ENCODE data around the gene KLHL15.

The KLHL15 gene

GRCh38 chrX:23952391-23952790 lies 74.6 kb downstream of the KLHL15 start:
- DNase-seq: no peak
- peaks cover 27% of the 10 kb centered on the region for H3K4me1 Mint-ChIP-seq (ENCODE audit: low read depth)
- peaks cover 24% of the 10 kb centered on the region for H3K27me3 Mint-ChIP-seq
- no peaks in the 10 kb centered on the region for H3K9me3 Mint-ChIP-seq
- no peak overlapping the region for H3K27ac Mint-ChIP-seq
- H3K36me3 Mint-ChIP-seq (ENCODE audit: low read depth): no peaks in the 10 kb centered on the region
- peak overlapping the region; percentile 73 for H3K4me3 Mint-ChIP-seq

GRCh38 chrX:23945206-23945605 lies 81.8 kb downstream of the KLHL15 start:
- peaks cover 46% of the 10 kb centered on the region for H3K27me3 Mint-ChIP-seq
- no peak for DNase-seq
- no peak overlapping the region for H3K4me3 Mint-ChIP-seq
- H3K27ac Mint-ChIP-seq: no peak overlapping the region
- H3K4me1 Mint-ChIP-seq (ENCODE audit: low read depth): no peaks in the 10 kb centered on the region
- no peaks in the 10 kb centered on the region for H3K36me3 Mint-ChIP-seq (ENCODE audit: low read depth)
- no peaks in the 10 kb centered on the region for H3K9me3 Mint-ChIP-seq

- H3K4me1 Mint-ChIP-seq (ENCODE audit: low read depth): no peaks in the 10 kb centered on the region
- no peak overlapping the region for H3K27ac Mint-ChIP-seq
- H3K27me3 Mint-ChIP-seq: peaks cover 44% of the 10 kb centered on the region
- H3K4me3 Mint-ChIP-seq: no peak overlapping the region
- H3K9me3 Mint-ChIP-seq: no peaks in the 10 kb centered on the region
- H3K36me3 Mint-ChIP-seq (ENCODE audit: low read depth): no peaks in the 10 kb centered on the region
- no peak for DNase-seq
Measured at GRCh38 chrX:23944234-23944633, 82.8 kb downstream of the KLHL15 start.

GRCh38 chrX:23939203-23939602 lies 87.8 kb downstream of the KLHL15 start:
- Mint-ChIP-seq H3K27ac (no peak overlapping the region), H3K36me3 (ENCODE audit: low read depth) (no peaks in the 10 kb centered on the region)

GRCh38 chrX:23938690-23939089 lies 88.3 kb downstream of the KLHL15 start:
- no peaks in the 10 kb centered on the region for H3K36me3 Mint-ChIP-seq (ENCODE audit: low read depth)
- H3K9me3 Mint-ChIP-seq: no peaks in the 10 kb centered on the region
- DNase-seq: no peak
- no peak overlapping the region for H3K27ac Mint-ChIP-seq
- peaks cover 33% of the 10 kb centered on the region for H3K27me3 Mint-ChIP-seq
- H3K4me1 Mint-ChIP-seq (ENCODE audit: low read depth): no peaks in the 10 kb centered on the region
- no peak overlapping the region for H3K4me3 Mint-ChIP-seq

More at GRCh38 chrX:23939203-23939602, 87.8 kb downstream of the KLHL15 start:
- no peak for DNase-seq
- H3K27me3 Mint-ChIP-seq: peaks cover 32% of the 10 kb centered on the region
- no peaks in the 10 kb centered on the region for H3K9me3 Mint-ChIP-seq
- H3K4me3 Mint-ChIP-seq: no peak overlapping the region
- no peaks in the 10 kb centered on the region for H3K4me1 Mint-ChIP-seq (ENCODE audit: low read depth)

- Mint-ChIP-seq H3K36me3 (ENCODE audit: low read depth) (no peaks in the 10 kb centered on the region), H3K4me3 (no peak overlapping the region), H3K27ac (no peak overlapping the region), H3K9me3 (no peaks in the 10 kb centered on the region), H3K4me1 (ENCODE audit: low read depth) (peaks cover 4% of the 10 kb centered on the region), H3K27me3 (peaks cover 31% of the 10 kb centered on the region)
- DNase-seq: no peak
Measured at GRCh38 chrX:23937100-23937499, 89.9 kb downstream of the KLHL15 start.

GRCh38 chrX:23936180-23936579 lies 90.8 kb downstream of the KLHL15 start:
- Mint-ChIP-seq H3K36me3 (ENCODE audit: low read depth) (no peaks in the 10 kb centered on the region), H3K27ac (no peak overlapping the region), H3K4me3 (no peak overlapping the region), H3K4me1 (ENCODE audit: low read depth) (peaks cover 12% of the 10 kb centered on the region), H3K9me3 (no peaks in the 10 kb centered on the region), H3K27me3 (peaks cover 31% of the 10 kb centered on the region)
- DNase-seq: no peak

GRCh38 chrX:23935106-23935505 lies 91.9 kb downstream of the KLHL15 start:
- Mint-ChIP-seq H3K4me1 (ENCODE audit: low read depth) (peaks cover 16% of the 10 kb centered on the region), H3K4me3 (no peak overlapping the region), H3K36me3 (ENCODE audit: low read depth) (no peaks in the 10 kb centered on the region), H3K27ac (no peak overlapping the region), H3K27me3 (peaks cover 31% of the 10 kb centered on the region), H3K9me3 (no peaks in the 10 kb centered on the region)
- DNase-seq: no peak

Data from activated T-cell treated with anti-CD3 and anti-CD28 coated beads, Interleukin-2, amount 50 U/mL, for 24 hours (primary cell).